IgD-negative memory B cell (primary cell): Measurements from ENCODE around the gene PLA2G4E. TPM values are rescaled to one million over a fixed set of nuclear protein-coding genes. Genes with fewer than 3 reads are reported as not detected.

Experiments used
- H3K27ac Mint-ChIP-seq, 3 donors: one replicate each; pipeline ENCODE4 v1.8.0; 2020 to 2022; ENCODE audit warnings: mild to moderate bottlenecking in 3 of 3, mixed read lengths in 3 of 3, moderate library complexity in 1 of 3
- H3K27me3 Mint-ChIP-seq: one replicate; pipeline ENCODE4 v1.8.0; 2021; ENCODE audit warnings: mixed read lengths
- H3K36me3 Mint-ChIP-seq: one replicate; pipeline ENCODE4 v1.8.0; 2020; ENCODE audit warnings: mild to moderate bottlenecking, mixed read lengths
- H3K4me1 Mint-ChIP-seq, 3 donors: one replicate each; pipeline ENCODE4 v1.8.0; 2020 to 2022; ENCODE audit warnings: mixed read lengths in 3 of 3, mild to moderate bottlenecking in 1 of 3
- H3K4me3 Mint-ChIP-seq, 4 donors: one replicate each; pipeline ENCODE4 v1.8.0; 2020 to 2022; ENCODE audit warnings: mild to moderate bottlenecking in 4 of 4, mixed read lengths in 4 of 4, moderate library complexity in 3 of 4
- H3K9me3 Mint-ChIP-seq, 3 donors: one replicate each; pipeline ENCODE4 v1.8.0; 2020 to 2021; ENCODE audit warnings: mixed read lengths in 3 of 3, mild to moderate bottlenecking in 1 of 3
- polyA plus RNA-seq: library from polyadenylated mRNA; unstranded; fragments of 300-500 nt; fragmentation: Illumina TruSeq; gene quantifications from one replicate; pipeline ENCODE4 v1.2.3, GENCODE V29; 2021

The PLA2G4E gene
- polyA plus RNA-seq, 1 donor from 2014 or later = not detected

GRCh38 chr15:41987246-41987924, 33.5 kb downstream of the PLA2G4E start:
- H3K9me3 Mint-ChIP-seq = no peaks in the 10 kb centered on the region
- no peak overlapping the region for H3K27ac Mint-ChIP-seq
- H3K4me1 Mint-ChIP-seq = peaks cover 0 to 2% (median 0%) of the 10 kb centered on the region in 3 donors
- peak overlapping the region in 1 of 4 donors; percentile 37 for H3K4me3 Mint-ChIP-seq
- H3K36me3 Mint-ChIP-seq = no peaks in the 10 kb centered on the region
- no peaks in the 10 kb centered on the region for H3K27me3 Mint-ChIP-seq

- no peaks in the 10 kb centered on the region for H3K9me3 Mint-ChIP-seq
- H3K4me3 Mint-ChIP-seq = no peak overlapping the region
- peak overlapping the region in 1 of 3 donors; percentile 19 for H3K27ac Mint-ChIP-seq
- no peaks in the 10 kb centered on the region for H3K27me3 Mint-ChIP-seq
- H3K36me3 Mint-ChIP-seq = peaks cover 1% of the 10 kb centered on the region
- H3K4me1 Mint-ChIP-seq = no peaks in the 10 kb centered on the region
Measured at GRCh38 chr15:41985236-41986160, 35.3 kb downstream of the PLA2G4E start.

GRCh38 chr15:41984622-41985021, 36.2 kb downstream of the PLA2G4E start:
- Mint-ChIP-seq H3K4me3 (no peak overlapping the region), H3K27ac (no peak overlapping the region), H3K4me1 (no peaks in the 10 kb centered on the region), H3K9me3 (no peaks in the 10 kb centered on the region), H3K27me3 (no peaks in the 10 kb centered on the region), H3K36me3 (peaks cover 1% of the 10 kb centered on the region)

- Mint-ChIP-seq H3K36me3 (peaks cover 1% of the 10 kb centered on the region), H3K27me3 (peaks cover under 1% of the 10 kb centered on the region), H3K9me3 (no peaks in the 10 kb centered on the region), H3K27ac (no peak overlapping the region), H3K4me1 (no peaks in the 10 kb centered on the region), H3K4me3 (no peak overlapping the region)
Measured at GRCh38 chr15:41983621-41984571, 36.9 kb downstream of the PLA2G4E start.

GRCh38 chr15:41983221-41983620, 37.6 kb downstream of the PLA2G4E start:
- no peak overlapping the region for H3K27ac Mint-ChIP-seq
- H3K4me1 Mint-ChIP-seq = no peaks in the 10 kb centered on the region
- peaks cover 2% of the 10 kb centered on the region for H3K27me3 Mint-ChIP-seq
- H3K36me3 Mint-ChIP-seq = peaks cover 1% of the 10 kb centered on the region
- no peak overlapping the region for H3K4me3 Mint-ChIP-seq
- H3K9me3 Mint-ChIP-seq = no peaks in the 10 kb centered on the region

- Mint-ChIP-seq H3K9me3 (no peaks in the 10 kb centered on the region), H3K27ac (no peak overlapping the region), H3K27me3 (peaks cover 2% of the 10 kb centered on the region), H3K4me1 (no peaks in the 10 kb centered on the region), H3K36me3 (peaks cover 1% of the 10 kb centered on the region), H3K4me3 (no peak overlapping the region)
Measured at GRCh38 chr15:41982133-41982930, 38.5 kb downstream of the PLA2G4E start.

- H3K27ac Mint-ChIP-seq = peak overlapping the region in 1 of 3 donors; percentile 9
Measured at GRCh38 chr15:41981371-41982132, 39.3 kb downstream of the PLA2G4E start.

GRCh38 chr15:41980654-41981323, 40.1 kb downstream of the PLA2G4E start:
- peaks cover 1% of the 10 kb centered on the region for H3K36me3 Mint-ChIP-seq
- peaks cover 2% of the 10 kb centered on the region for H3K27me3 Mint-ChIP-seq
- H3K4me1 Mint-ChIP-seq = no peaks in the 10 kb centered on the region
- H3K27ac Mint-ChIP-seq = peak overlapping the region in 1 of 3 donors; percentile 9
- no peak overlapping the region for H3K4me3 Mint-ChIP-seq
- H3K9me3 Mint-ChIP-seq = no peaks in the 10 kb centered on the region

More at GRCh38 chr15:41981371-41982132, 39.3 kb downstream of the PLA2G4E start:
- Mint-ChIP-seq H3K9me3 (no peaks in the 10 kb centered on the region), H3K4me3 (no peak overlapping the region), H3K36me3 (peaks cover 1% of the 10 kb centered on the region), H3K27me3 (peaks cover 2% of the 10 kb centered on the region), H3K4me1 (no peaks in the 10 kb centered on the region)

GRCh38 chr15:41979493-41980266, 41.2 kb downstream of the PLA2G4E start:
- H3K4me1 Mint-ChIP-seq = no peaks in the 10 kb centered on the region
- no peak overlapping the region for H3K27ac Mint-ChIP-seq
- no peaks in the 10 kb centered on the region for H3K9me3 Mint-ChIP-seq

GRCh38 chr15:41978534-41978933, 42.3 kb downstream of the PLA2G4E start:
- no peak overlapping the region for H3K4me3 Mint-ChIP-seq
- no peaks in the 10 kb centered on the region for H3K4me1 Mint-ChIP-seq
- H3K36me3 Mint-ChIP-seq = peaks cover 1% of the 10 kb centered on the region
- no peaks in the 10 kb centered on the region for H3K9me3 Mint-ChIP-seq
- no peak overlapping the region for H3K27ac Mint-ChIP-seq
- peaks cover 5% of the 10 kb centered on the region for H3K27me3 Mint-ChIP-seq

More at GRCh38 chr15:41979493-41980266, 41.2 kb downstream of the PLA2G4E start:
- no peak overlapping the region for H3K4me3 Mint-ChIP-seq
- peaks cover 2% of the 10 kb centered on the region for H3K27me3 Mint-ChIP-seq
- peaks cover 1% of the 10 kb centered on the region for H3K36me3 Mint-ChIP-seq

GRCh38 chr15:41977757-41978383, 43.0 kb downstream of the PLA2G4E start:
- Mint-ChIP-seq H3K4me3 (no peak overlapping the region), H3K9me3 (no peaks in the 10 kb centered on the region), H3K27ac (no peak overlapping the region), H3K36me3 (peaks cover 1% of the 10 kb centered on the region), H3K4me1 (peaks cover 0 to under 1% (median under 1%) of the 10 kb centered on the region in 3 donors), H3K27me3 (peaks cover 5% of the 10 kb centered on the region)

- Mint-ChIP-seq H3K27ac (no peak overlapping the region), H3K27me3 (peaks cover 5% of the 10 kb centered on the region), H3K9me3 (no peaks in the 10 kb centered on the region), H3K36me3 (no peaks in the 10 kb centered on the region), H3K4me3 (no peak overlapping the region), H3K4me1 (peaks cover 9 to 15% (median 15%) of the 10 kb centered on the region in 3 donors)
Measured at GRCh38 chr15:41975669-41976068, 45.2 kb downstream of the PLA2G4E start.
